GM12892 (cell line): ENCODE measurements around the gene KLF1.

ENCODE experiments used
- POLR2A ChIP-seq: IDR thresholded peaks from 2 replicates; pipeline ENCODE4 v1.6.1; 2011; ENCODE audit warnings: low read depth, low read length, control low read depth
- POLR2AphosphoS5 ChIP-seq: IDR thresholded peaks from 2 replicates; pipeline ENCODE4 v1.6.1; 2011; ENCODE audit warnings: low read depth, low read length, control low read depth
- TAF1 ChIP-seq: IDR thresholded peaks from 2 replicates; pipeline ENCODE4 v1.6.1; 2011; ENCODE audit warnings: low read depth, mild to moderate bottlenecking, control low read depth, low read length, borderline replicate concordance

DNA sequence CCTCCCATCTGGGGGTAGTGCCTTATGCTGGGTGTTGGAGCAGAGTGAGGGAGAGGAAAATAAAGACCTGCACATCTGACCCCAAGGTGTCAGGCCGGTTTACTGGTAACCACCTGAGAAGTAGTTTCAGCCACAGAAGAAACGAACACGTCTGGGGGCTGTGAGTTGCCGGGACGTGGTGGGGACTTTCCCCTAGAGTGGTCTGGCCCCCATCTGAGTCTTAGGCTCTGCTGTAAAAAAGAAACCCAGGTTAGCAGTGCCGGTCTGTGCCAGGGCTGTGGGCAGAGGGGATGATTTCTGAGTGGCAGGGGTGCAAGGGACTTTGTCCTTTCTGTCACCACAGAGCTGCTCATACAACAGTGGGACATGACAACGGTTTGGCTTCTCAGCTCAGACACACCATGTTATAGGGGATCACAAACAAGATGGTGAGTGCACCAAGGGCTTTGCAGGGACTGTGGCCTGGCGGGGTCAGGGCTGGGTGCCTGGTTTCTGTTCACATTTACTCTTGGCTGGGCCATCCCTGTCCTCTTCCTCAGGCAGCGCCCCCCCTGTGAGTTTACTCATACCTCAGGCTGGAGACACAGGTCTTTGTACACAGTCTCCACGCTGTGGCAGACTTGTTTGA, 13.0 kb upstream of the KLF1 start:
- TF ChIP-seq POLR2AphosphoS5 (no peak), POLR2A (no peak), TAF1 (no peak)
